ENCODE data around the gene VEGFA.
"Not testable (repeated sequence)": the region's sequence is repeated elsewhere in the genome, so short reads cannot be mapped to it uniquely, and the experiment has no call there.

Gene VEGFA

DNA sequence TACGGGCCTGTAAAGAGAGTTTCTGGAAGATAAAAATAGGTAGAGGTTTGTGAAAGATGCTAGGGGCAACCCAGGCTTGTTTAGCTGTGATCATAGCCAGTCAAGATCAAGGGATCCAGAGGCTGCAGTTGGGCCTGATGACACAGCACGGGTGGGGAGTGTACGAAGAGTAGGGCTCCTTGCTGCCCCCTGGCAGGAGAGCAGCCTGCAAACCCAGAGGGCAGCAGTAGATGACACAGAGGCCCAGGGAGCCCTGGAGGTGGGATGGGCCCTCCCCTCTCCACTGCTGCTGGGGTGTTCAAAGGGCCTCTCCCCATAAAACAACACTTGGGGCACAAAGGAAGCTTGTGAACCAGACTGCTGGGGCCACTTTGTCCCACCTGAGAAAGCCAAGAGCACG is 47.2 kb downstream of the VEGFA start:
- Histone ChIP-seq H3K79me1 (ENCODE audit: low read length) (no peaks in the 10 kb centered on the region), H3K4me2 (ENCODE audit: low read length) (no peak overlapping the region), H2BK5ac (ENCODE audit: low read length) (no peak overlapping the region), H4K8ac (ENCODE audit: low read depth, low read length) (no peak overlapping the region), H3K4me1 (ENCODE audit: control insufficient read depth, low read depth, low read length) (no peaks in the 10 kb centered on the region), H3K4ac (ENCODE audit: low read depth, low read length) (no peak overlapping the region), H3K27ac (ENCODE audit: low read depth, low read length) (no peak overlapping the region), H2BK120ac (ENCODE audit: low read depth, low read length) (no peak overlapping the region), H2BK15ac (replicated peaks; ENCODE audit: low read depth) (no peak overlapping the region), H3K23ac (ENCODE audit: low read length) (no peak overlapping the region), H3K36me3 (ENCODE audit: control insufficient read depth, insufficient read depth, low read length) (no peaks in the 10 kb centered on the region), H3K9ac (ENCODE audit: low read length) (no peak overlapping the region), H3K27me3 (ENCODE audit: insufficient read depth, low read length, poor library complexity) (no peaks in the 10 kb centered on the region), H2AK5ac (ENCODE audit: low read length) (no peak overlapping the region), H3K79me2 (ENCODE audit: control insufficient read depth, insufficient read depth, low read length) (no peaks in the 10 kb centered on the region), H3K56ac (ENCODE audit: low read length) (no peak overlapping the region), H3K4me3 (ENCODE audit: low read length) (no peak overlapping the region), H4K5ac (ENCODE audit: low read length) (no peak overlapping the region), H3K18ac (ENCODE audit: low read length) (no peak overlapping the region)
- peak; percentile 85 for DNase-seq
- WGBS (ENCODE audit: extremely low coverage, insufficient coverage, low lambda C conversion rate): no CpG with 5 or more reads among the region's 4 CpGs

DNA sequence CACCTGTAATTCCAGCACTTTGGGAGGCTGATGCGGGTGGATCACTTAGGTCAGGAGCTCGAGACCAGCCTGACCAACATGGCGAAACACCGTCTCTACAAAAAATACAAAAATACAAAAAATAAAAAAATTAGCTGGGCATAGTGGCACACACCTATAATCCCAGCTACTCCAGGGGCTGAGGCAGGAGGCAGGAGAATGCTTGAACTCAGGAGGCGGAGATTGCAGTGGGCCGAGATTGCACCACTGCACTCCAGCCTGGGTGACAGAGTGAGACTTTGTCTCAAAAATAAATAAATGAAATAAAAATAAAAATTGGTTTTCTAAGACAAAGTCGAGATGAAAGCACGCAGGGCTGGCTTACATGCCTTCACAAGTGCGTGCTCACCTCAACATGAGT is 49.0 kb downstream of the VEGFA start:
- H3K27me3 ChIP-seq (ENCODE audit: insufficient read depth, low read length, poor library complexity); DNase-seq; H2AK5ac ChIP-seq (ENCODE audit: low read length); H3K23ac ChIP-seq (ENCODE audit: low read length); H3K4me1 ChIP-seq (ENCODE audit: control insufficient read depth, low read depth, low read length); H3K4me3 ChIP-seq (ENCODE audit: low read length); H3K79me1 ChIP-seq (ENCODE audit: low read length); H4K8ac ChIP-seq (ENCODE audit: low read depth, low read length); H3K4ac ChIP-seq (ENCODE audit: low read depth, low read length); H3K18ac ChIP-seq (ENCODE audit: low read length); H3K36me3 ChIP-seq (ENCODE audit: control insufficient read depth, insufficient read depth, low read length); H3K9ac ChIP-seq (ENCODE audit: low read length); H3K56ac ChIP-seq (ENCODE audit: low read length); H4K5ac ChIP-seq (ENCODE audit: low read length); H3K79me2 ChIP-seq (ENCODE audit: control insufficient read depth, insufficient read depth, low read length); H2BK15ac ChIP-seq (replicated peaks; ENCODE audit: low read depth); H2BK120ac ChIP-seq (ENCODE audit: low read depth, low read length); H3K27ac ChIP-seq (ENCODE audit: low read depth, low read length); H3K4me2 ChIP-seq (ENCODE audit: low read length); H2BK5ac ChIP-seq (ENCODE audit: low read length): not testable (repeated sequence)
- no CpG with 5 or more reads among the region's 9 CpGs for WGBS (ENCODE audit: extremely low coverage, insufficient coverage, low lambda C conversion rate)

DNA sequence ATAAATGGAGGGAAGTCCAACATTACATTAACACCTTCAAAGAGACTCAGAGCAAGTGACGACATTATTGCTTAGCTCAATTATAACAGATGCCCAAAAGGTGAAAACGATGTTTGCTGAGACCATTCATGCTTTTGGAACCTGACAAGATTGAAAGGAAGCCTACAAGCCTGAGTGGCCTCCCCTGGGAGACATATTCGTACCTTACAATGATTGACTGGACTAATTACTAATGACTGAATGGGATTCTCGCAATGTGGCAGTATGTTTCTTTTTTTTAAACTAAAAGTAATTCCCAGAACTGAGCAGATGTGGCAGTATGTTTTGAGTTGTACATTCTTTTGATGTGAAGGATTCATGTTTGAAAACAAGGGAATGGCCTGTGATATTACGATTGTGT is 49.9 kb downstream of the VEGFA start:
- Histone ChIP-seq H3K4me3 (ENCODE audit: low read length) (no peak overlapping the region), H4K5ac (ENCODE audit: low read length) (no peak overlapping the region), H3K79me1 (ENCODE audit: low read length) (no peaks in the 10 kb centered on the region), H3K4ac (ENCODE audit: low read depth, low read length) (no peak overlapping the region), H3K27ac (ENCODE audit: low read depth, low read length) (no peak overlapping the region), H2AK5ac (ENCODE audit: low read length) (no peak overlapping the region), H2BK15ac (replicated peaks; ENCODE audit: low read depth) (no peak overlapping the region), H2BK120ac (ENCODE audit: low read depth, low read length) (no peak overlapping the region), H3K9ac (ENCODE audit: low read length) (no peak overlapping the region), H2BK5ac (ENCODE audit: low read length) (no peak overlapping the region), H3K36me3 (ENCODE audit: control insufficient read depth, insufficient read depth, low read length) (no peaks in the 10 kb centered on the region), H3K23ac (ENCODE audit: low read length) (no peak overlapping the region), H3K79me2 (ENCODE audit: control insufficient read depth, insufficient read depth, low read length) (no peaks in the 10 kb centered on the region), H4K8ac (ENCODE audit: low read depth, low read length) (no peak overlapping the region), H3K4me1 (ENCODE audit: control insufficient read depth, low read depth, low read length) (no peaks in the 10 kb centered on the region), H3K27me3 (ENCODE audit: insufficient read depth, low read length, poor library complexity) (no peaks in the 10 kb centered on the region), H3K18ac (ENCODE audit: low read length) (no peak overlapping the region), H3K4me2 (ENCODE audit: low read length) (no peak overlapping the region), H3K56ac (ENCODE audit: low read length) (no peak overlapping the region)
- DNase-seq: no peak
- no CpG with 5 or more reads among the region's 5 CpGs for WGBS (ENCODE audit: extremely low coverage, insufficient coverage, low lambda C conversion rate)

DNA sequence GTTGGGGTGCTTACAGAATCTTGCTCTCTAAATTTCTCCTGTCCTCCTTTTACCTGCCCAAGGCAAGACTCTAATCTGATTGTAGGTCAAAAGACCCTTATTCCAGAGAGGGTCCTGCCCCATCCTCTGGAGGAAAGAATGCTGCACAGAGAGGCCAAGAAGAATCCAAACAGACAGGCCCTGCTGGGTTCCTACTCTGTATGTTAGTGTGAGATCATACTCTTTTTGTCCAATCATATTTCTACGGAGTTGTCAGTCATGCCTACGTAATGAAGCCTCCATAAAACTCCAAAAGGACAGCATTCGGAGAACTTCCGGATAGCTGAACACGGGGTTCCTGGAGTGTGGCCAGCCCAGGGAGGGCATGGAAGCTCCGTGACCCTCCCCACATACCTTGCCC is 50.5 kb downstream of the VEGFA start:
- Histone ChIP-seq H4K8ac (ENCODE audit: low read depth, low read length) (no peak overlapping the region), H2BK15ac (replicated peaks; ENCODE audit: low read depth) (no peak overlapping the region), H3K4me1 (ENCODE audit: control insufficient read depth, low read depth, low read length) (peaks cover 2% of the 10 kb centered on the region), H2BK120ac (ENCODE audit: low read depth, low read length) (no peak overlapping the region), H3K79me2 (ENCODE audit: control insufficient read depth, insufficient read depth, low read length) (no peaks in the 10 kb centered on the region), H3K18ac (ENCODE audit: low read length) (no peak overlapping the region), H3K23ac (ENCODE audit: low read length) (no peak overlapping the region), H3K56ac (ENCODE audit: low read length) (no peak overlapping the region), H3K79me1 (ENCODE audit: low read length) (no peaks in the 10 kb centered on the region), H4K5ac (ENCODE audit: low read length) (no peak overlapping the region), H2BK5ac (ENCODE audit: low read length) (no peak overlapping the region), H2AK5ac (ENCODE audit: low read length) (no peak overlapping the region), H3K9ac (ENCODE audit: low read length) (no peak overlapping the region), H3K4me2 (ENCODE audit: low read length) (no peak overlapping the region), H3K27ac (ENCODE audit: low read depth, low read length) (no peak overlapping the region), H3K36me3 (ENCODE audit: control insufficient read depth, insufficient read depth, low read length) (no peaks in the 10 kb centered on the region), H3K4me3 (ENCODE audit: low read length) (no peak overlapping the region), H3K27me3 (ENCODE audit: insufficient read depth, low read length, poor library complexity) (no peaks in the 10 kb centered on the region), H3K4ac (ENCODE audit: low read depth, low read length) (no peak overlapping the region)
- WGBS (ENCODE audit: extremely low coverage, insufficient coverage, low lambda C conversion rate): no CpG with 5 or more reads among the region's 6 CpGs
- no peak for DNase-seq

DNA sequence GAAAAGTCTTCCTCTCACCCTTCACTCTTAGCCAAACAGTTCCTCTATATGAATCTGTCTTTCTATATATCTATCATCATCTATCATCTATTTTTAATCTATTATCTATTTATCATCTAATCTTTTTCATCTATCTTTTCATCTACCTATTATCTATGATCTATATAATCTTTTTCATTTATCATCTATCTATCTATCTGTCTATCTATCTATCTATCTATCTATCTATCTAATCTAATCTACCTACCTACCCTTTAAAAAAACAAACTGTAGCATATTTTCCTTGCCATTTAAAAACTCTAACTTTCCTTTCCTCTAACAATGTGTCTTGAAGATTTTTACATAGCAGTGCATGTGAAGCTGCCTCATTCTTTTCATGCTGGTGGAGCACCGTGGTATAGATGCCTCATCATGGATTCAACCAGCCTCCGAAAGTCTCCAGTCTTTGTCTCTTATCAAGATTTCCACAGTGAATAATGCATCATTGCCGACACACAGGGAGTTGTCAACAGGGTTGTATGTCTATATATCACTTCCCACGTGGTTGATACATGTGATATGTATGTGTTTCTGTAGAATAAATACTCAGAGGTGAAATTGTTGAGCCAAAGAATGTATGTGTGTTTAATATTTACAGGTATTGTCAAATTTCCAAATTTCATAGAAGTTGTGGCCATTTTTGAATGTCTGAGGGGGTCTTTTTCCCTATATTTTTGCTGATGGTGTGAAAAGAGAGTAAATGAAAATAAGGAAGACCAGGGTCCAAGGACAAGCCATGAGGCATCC is 51.3 kb downstream of the VEGFA start:
- Histone ChIP-seq H3K4me3 (ENCODE audit: low read length) (no peak overlapping the region), H3K4me1 (ENCODE audit: control insufficient read depth, low read depth, low read length) (peaks cover 2% of the 10 kb centered on the region), H3K4ac (ENCODE audit: low read depth, low read length) (no peak overlapping the region), H3K56ac (ENCODE audit: low read length) (no peak overlapping the region), H3K27ac (ENCODE audit: low read depth, low read length) (no peak overlapping the region), H4K8ac (ENCODE audit: low read depth, low read length) (no peak overlapping the region), H3K79me1 (ENCODE audit: low read length) (no peaks in the 10 kb centered on the region), H3K23ac (ENCODE audit: low read length) (no peak overlapping the region), H3K36me3 (ENCODE audit: control insufficient read depth, insufficient read depth, low read length) (no peaks in the 10 kb centered on the region), H3K79me2 (ENCODE audit: control insufficient read depth, insufficient read depth, low read length) (no peaks in the 10 kb centered on the region), H2BK15ac (replicated peaks; ENCODE audit: low read depth) (no peak overlapping the region), H3K4me2 (ENCODE audit: low read length) (no peak overlapping the region), H2BK5ac (ENCODE audit: low read length) (no peak overlapping the region), H4K5ac (ENCODE audit: low read length) (no peak overlapping the region), H3K27me3 (ENCODE audit: insufficient read depth, low read length, poor library complexity) (no peaks in the 10 kb centered on the region), H2BK120ac (ENCODE audit: low read depth, low read length) (no peak overlapping the region), H3K18ac (ENCODE audit: low read length) (no peak overlapping the region), H3K9ac (ENCODE audit: low read length) (no peak overlapping the region), H2AK5ac (ENCODE audit: low read length) (no peak overlapping the region)
- no peak for DNase-seq
- WGBS (ENCODE audit: extremely low coverage, insufficient coverage, low lambda C conversion rate): no CpG with 5 or more reads among the region's 4 CpGs

DNA sequence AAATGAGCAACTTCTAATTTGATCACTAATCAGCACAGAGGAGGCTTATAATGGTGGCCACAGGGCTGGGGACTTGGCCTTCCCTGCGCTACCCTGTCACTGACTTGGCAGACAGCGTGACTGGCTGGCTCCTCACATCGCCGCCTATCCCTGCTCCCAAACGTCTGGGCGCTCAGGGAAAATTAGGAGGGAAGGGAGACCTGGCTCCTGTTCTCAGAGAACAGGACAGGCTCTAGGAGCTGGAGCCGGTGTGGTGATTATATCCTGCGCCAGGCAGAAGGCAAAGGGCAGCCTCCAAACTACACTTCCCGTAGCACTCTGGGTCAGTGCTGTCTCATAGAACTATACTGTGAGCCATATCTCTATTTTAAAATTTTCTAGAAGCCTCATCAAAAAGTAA is 53.4 kb downstream of the VEGFA start:
- H3K79me2 ChIP-seq (ENCODE audit: control insufficient read depth, insufficient read depth, low read length): no peaks in the 10 kb centered on the region
- H3K27ac ChIP-seq (ENCODE audit: low read depth, low read length): no peak overlapping the region
- no peak for DNase-seq
- no peaks in the 10 kb centered on the region for H3K27me3 ChIP-seq (ENCODE audit: insufficient read depth, low read length, poor library complexity)
- H3K4ac ChIP-seq (ENCODE audit: low read depth, low read length): no peak overlapping the region
- H3K4me3 ChIP-seq (ENCODE audit: low read length): no peak overlapping the region
- no peak overlapping the region for H2BK15ac ChIP-seq (replicated peaks; ENCODE audit: low read depth)
- H3K18ac ChIP-seq (ENCODE audit: low read length): no peak overlapping the region
- no CpG with 5 or more reads among the region's 9 CpGs for WGBS (ENCODE audit: extremely low coverage, insufficient coverage, low lambda C conversion rate)
- no peaks in the 10 kb centered on the region for H3K79me1 ChIP-seq (ENCODE audit: low read length)
- H3K4me2 ChIP-seq (ENCODE audit: low read length): no peak overlapping the region
- H2BK120ac ChIP-seq (ENCODE audit: low read depth, low read length): no peak overlapping the region
- H4K5ac ChIP-seq (ENCODE audit: low read length): no peak overlapping the region
- H3K56ac ChIP-seq (ENCODE audit: low read length): no peak overlapping the region
- H2AK5ac ChIP-seq (ENCODE audit: low read length): no peak overlapping the region
- no peak overlapping the region for H4K8ac ChIP-seq (ENCODE audit: low read depth, low read length)
- H3K36me3 ChIP-seq (ENCODE audit: control insufficient read depth, insufficient read depth, low read length): no peaks in the 10 kb centered on the region
- no peak overlapping the region for H3K9ac ChIP-seq (ENCODE audit: low read length)
- peak overlapping the region; percentile 99 for H3K23ac ChIP-seq (ENCODE audit: low read length)
- peaks cover 2% of the 10 kb centered on the region for H3K4me1 ChIP-seq (ENCODE audit: control insufficient read depth, low read depth, low read length)
- H2BK5ac ChIP-seq (ENCODE audit: low read length): no peak overlapping the region

All from mesendoderm (in vitro differentiated cells).